Stomach (tissue), 4 donors: Measurements from ENCODE around the gene MYO3B.

Experiments used
- CTCF ChIP-seq, 7 experiments: fragments of 450-650 bp in 4 of 7; fragments of 200-600 bp in 3 of 7; sonication (generic) in 3 of 7; IDR thresholded peaks; one replicate each; pipeline ENCODE4 v1.5.1; 2016 to 2019; ENCODE audit warnings: antibody characterized with exemption in 7 of 7, control low read depth in 2 of 7, mild to moderate bottlenecking in 1 of 7
- EP300 ChIP-seq: sonication (generic); formaldehyde crosslinking; IDR thresholded peaks from one replicate; pipeline ENCODE4 v1.6.1; 2017; ENCODE audit warnings: antibody characterized with exemption
- POLR2AphosphoS5 ChIP-seq, 3 donors: sonication (generic); formaldehyde crosslinking; IDR thresholded peaks; one replicate each; pipeline ENCODE4 v1.6.1; 2016; ENCODE audit warnings: antibody characterized with exemption in 3 of 3

GRCh38 chr2:170577356-170577755 is 399.4 kb downstream of the MYO3B start:
- TF ChIP-seq CTCF (IDR thresholded peaks at IDR 0.05) (no peak), EP300 (no peak), POLR2AphosphoS5 (IDR thresholded peaks at IDR 0.05) (no peak)
